HEK293 (cell line): ENCODE data around the gene RDX.

Experiments used
- CTCF ChIA-PET: fragments of 350-600 bp; formaldehyde crosslinking; extraction: SDS; loops from one replicate; lab custom pipeline; 2021; ENCODE audit warnings: antibody characterized with exemption; lab: Yijun Ruan, JAX
- POLR2A ChIA-PET: fragments of 300-600 bp; formaldehyde crosslinking; extraction: SDS; loops from one replicate; lab custom pipeline; 2020; ENCODE audit warnings: antibody characterized with exemption, inconsistent platforms; lab: Yijun Ruan, JAX
- H3K27ac ChIP-seq: fragments of 200-500 bp; sonication (Bioruptor generic); 2 replicates; pipeline ENCODE4 v1.5.1; 2014; ENCODE audit warnings: low read depth, low read length, control low read depth, inconsistent platforms; ENCODE audit errors: extremely low read depth
- H3K36me3 ChIP-seq, 2 experiments: fragments of 200-500 bp in 1 of 2; sonication (Bioruptor generic) in 1 of 2; 1 replicate in 1 of 2; 2 replicates in 1 of 2; pipeline ENCODE4 v1.5.1; 2014 to 2017; ENCODE audit warnings: inconsistent platforms in 2 of 2, low read length in 2 of 2; ENCODE audit not compliant: control insufficient read depth in 2 of 2, insufficient read depth in 1 of 2
- H3K4me1 ChIP-seq: fragments of 200-500 bp; sonication (Bioruptor generic); 2 replicates; pipeline ENCODE4 v1.5.1; 2014; ENCODE audit warnings: mild to moderate bottlenecking, low read length, inconsistent platforms; ENCODE audit not compliant: control insufficient read depth, insufficient read depth
- H3K4me3 ChIP-seq: 2 replicates; pipeline ENCODE4 v1.5.1; 2011; ENCODE audit warnings: low read depth, mild to moderate bottlenecking, control low read depth, low read length, moderate library complexity
- H3K9me3 ChIP-seq: fragments of 200-500 bp; sonication (Bioruptor generic); 2 replicates; pipeline ENCODE4 v1.5.1; 2014; ENCODE audit warnings: low read depth, low read length, inconsistent platforms; ENCODE audit not compliant: control insufficient read depth, insufficient read depth
- CTCF ChIP-seq: fragments of 450-650 bp; formaldehyde crosslinking; IDR thresholded peaks from 2 replicates; pipeline ENCODE4 v1.5.1; 2016; ENCODE audit warnings: missing biosample characterization, missing genetic modification characterization
- EGR2 ChIP-seq: fragments of 450-650 bp; formaldehyde crosslinking; IDR thresholded peaks from 2 replicates; pipeline ENCODE4 v1.5.1; 2016; ENCODE audit warnings: low read depth, missing biosample characterization, missing genetic modification characterization
- PATZ1 ChIP-seq: fragments of 450-650 bp; formaldehyde crosslinking; IDR thresholded peaks from 2 replicates; pipeline ENCODE4 v1.5.1; 2016; ENCODE audit warnings: missing biosample characterization, missing genetic modification characterization
- PRDM10 ChIP-seq: fragments of 450-650 bp; formaldehyde crosslinking; IDR thresholded peaks from 2 replicates; pipeline ENCODE4 v1.5.1; 2016; ENCODE audit warnings: missing biosample characterization, missing genetic modification characterization
- SCRT2 ChIP-seq: fragments of 450-650 bp; formaldehyde crosslinking; IDR thresholded peaks from 2 replicates; pipeline ENCODE4 v1.5.1; 2016; ENCODE audit warnings: missing biosample characterization, missing genetic modification characterization
- ZFP3 ChIP-seq: fragments of 450-650 bp; formaldehyde crosslinking; IDR thresholded peaks from 2 replicates; pipeline ENCODE4 v1.5.1; 2016; ENCODE audit warnings: low read depth, missing biosample characterization, missing genetic modification characterization
- ZNF214 ChIP-seq: fragments of 450-650 bp; formaldehyde crosslinking; IDR thresholded peaks from 2 replicates; pipeline ENCODE4 v1.5.1; 2017; ENCODE audit warnings: missing biosample characterization, mild to moderate bottlenecking, missing genetic modification characterization, borderline replicate concordance
- ZNF239 ChIP-seq: fragments of 450-650 bp; formaldehyde crosslinking; IDR thresholded peaks from 2 replicates; pipeline ENCODE4 v1.5.1; 2016; ENCODE audit warnings: missing biosample characterization, missing genetic modification characterization
- ZNF280C ChIP-seq: fragments of 450-650 bp; formaldehyde crosslinking; IDR thresholded peaks from 2 replicates; pipeline ENCODE4 v1.5.1; 2016; ENCODE audit warnings: missing biosample characterization, missing genetic modification characterization
- ZNF394 ChIP-seq: fragments of 450-650 bp; formaldehyde crosslinking; IDR thresholded peaks from 2 replicates; pipeline ENCODE4 v1.5.1; 2016; ENCODE audit warnings: missing biosample characterization, missing genetic modification characterization, mild to moderate bottlenecking, moderate library complexity, borderline replicate concordance
- ZNF561 ChIP-seq: fragments of 450-650 bp; IDR thresholded peaks from 2 replicates; pipeline ENCODE4 v1.5.1; 2018; ENCODE audit warnings: missing biosample characterization, missing genetic modification characterization, borderline replicate concordance
- ZSCAN16 ChIP-seq: fragments of 450-650 bp; formaldehyde crosslinking; IDR thresholded peaks from 2 replicates; pipeline ENCODE4 v1.5.1; 2016; ENCODE audit warnings: missing biosample characterization, missing genetic modification characterization

The RDX gene

GRCh38 chr11:110152199-110152598 lies 144.2 kb downstream of the RDX start (continued):
- TF ChIP-seq ZNF280C (tag by site-specific recombination): no peak
- no peak for TF ChIP-seq ZNF214 (tag by site-specific recombination)
- no peak for TF ChIP-seq ZNF394 (tag by site-specific recombination)
- TF ChIP-seq ZNF561: no peak

GRCh38 chr11:110148775-110149744 lies 147.4 kb downstream of the RDX start:
- CTCF ChIA-PET: no interaction called here
- Histone ChIP-seq H3K4me1 (no peaks in the 10 kb centered on the region), H3K27ac (no peak overlapping the region), H3K36me3 (peaks cover 0 to 8% of the 10 kb centered on the region in 2 experiments; a peak in 1 of 3 replicates), H3K4me3 (no peak overlapping the region)
- POLR2A ChIA-PET: no interaction called here
- no peak for TF ChIP-seq EGR2
- TF ChIP-seq, all 188 proteins: peak for 0
- no peaks in the 10 kb centered on the region for H3K9me3 ChIP-seq

- POLR2A ChIA-PET: no interaction called here
- Histone ChIP-seq H3K4me1 (no peaks in the 10 kb centered on the region), H3K4me3 (no peak overlapping the region), H3K27ac (no peak overlapping the region), H3K9me3 (no peaks in the 10 kb centered on the region), H3K36me3 (peaks cover 0 to 4% of the 10 kb centered on the region in 2 experiments; a peak in 1 of 3 replicates)
- TF ChIP-seq PRDM10 (tag by site-specific recombination): peak; percentile 31; the same call in 1 of the 2 replicates
- no peak for TF ChIP-seq ZNF239 (tag by site-specific recombination)
- TF ChIP-seq PATZ1 (tag by site-specific recombination): no peak
- TF ChIP-seq ZSCAN16 (tag by site-specific recombination): no peak
- no peak for TF ChIP-seq ZFP3
- no peak for TF ChIP-seq CTCF (tag by site-specific recombination)
- no peak for TF ChIP-seq SCRT2 (tag by site-specific recombination)
- CTCF ChIA-PET: interaction anchor here (0.6 kb wide), 1 partner anchor 9 kb away, joined by 3 read pairs; no protein-coding TSS in a partner anchor
Observed at GRCh38 chr11:110147962-110148709, 148.3 kb downstream of the RDX start.
